ENCODE results near the gene PKD2. TPM values are rescaled to one million over a fixed set of nuclear protein-coding genes. Genes with fewer than 3 reads are reported as not detected.
A peak's percentile ranks its signal among the peaks of the same experiment; 100 is the strongest.
"Not testable (repeated sequence)": the region's sequence is repeated elsewhere in the genome, so short reads cannot be mapped to it uniquely, and the experiment has no call there.

The PKD2 gene
- total RNA-seq, 1 experiment from 2014 or later: 17.6 TPM

- no peak overlapping the region for H3K27ac ChIP-seq (ENCODE audit: low read length)
- H3K9ac ChIP-seq (ENCODE audit: low read length): no peak overlapping the region
- no peaks in the 10 kb centered on the region for H3K9me3 ChIP-seq (ENCODE audit: low read length)
- H3K27me3 ChIP-seq (ENCODE audit: low read length): no peaks in the 10 kb centered on the region
- no peaks in the 10 kb centered on the region for H3K36me3 ChIP-seq (ENCODE audit: insufficient read depth, low read length)
- H3K4me2 ChIP-seq (ENCODE audit: low read depth, low read length, poor library complexity, severe bottlenecking): no peak overlapping the region
- no peak overlapping the region for H2AFZ ChIP-seq (ENCODE audit: low read length)
- DNase-seq: no peak
- no peaks in the 10 kb centered on the region for H4K20me1 ChIP-seq (ENCODE audit: insufficient read depth, low read depth, low read length)
- no peaks in the 10 kb centered on the region for H3K4me1 ChIP-seq (ENCODE audit: low read length)
- H3K4me3 ChIP-seq (ENCODE audit: low read length): no peak overlapping the region
- H3K79me2 ChIP-seq (ENCODE audit: low read length): no peaks in the 10 kb centered on the region
- no peaks in the 10 kb centered on the region for H3K9me2 ChIP-seq (replicated peaks; ENCODE audit: insufficient read depth, low read length)
Observed at GRCh38 chr4:87982446-87983010, 24.9 kb upstream of the PKD2 start.

DNA sequence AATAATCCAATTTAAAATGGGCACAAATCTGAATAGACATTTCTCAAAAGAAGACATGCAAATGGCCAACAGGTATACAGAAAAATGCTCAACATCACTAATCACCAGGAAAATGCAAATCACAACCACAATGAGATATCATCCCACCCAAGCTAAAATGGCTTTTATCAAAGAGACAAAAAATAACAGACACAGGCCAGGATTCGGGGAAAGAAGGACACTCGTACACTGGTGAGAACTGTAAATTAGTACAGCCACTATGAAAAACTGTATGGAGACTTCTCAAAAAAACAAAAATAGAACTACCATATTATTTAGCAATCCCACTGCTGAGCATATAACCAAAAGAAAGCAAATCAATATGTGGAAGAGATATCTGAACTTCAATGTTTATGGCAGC, 23.4 kb upstream of the PKD2 start:
- H3K79me2 ChIP-seq (ENCODE audit: low read length): no peaks in the 10 kb centered on the region
- H2AFZ ChIP-seq (ENCODE audit: low read length): no peak overlapping the region
- H3K4me3 ChIP-seq (ENCODE audit: low read length): no peak overlapping the region
- H3K9me2 ChIP-seq (replicated peaks; ENCODE audit: insufficient read depth, low read length): no peaks in the 10 kb centered on the region
- H4K20me1 ChIP-seq (ENCODE audit: insufficient read depth, low read depth, low read length): no peaks in the 10 kb centered on the region
- no peak overlapping the region for H3K9ac ChIP-seq (ENCODE audit: low read length)
- H3K4me2 ChIP-seq (ENCODE audit: low read depth, low read length, poor library complexity, severe bottlenecking): no peak overlapping the region
- no peaks in the 10 kb centered on the region for H3K9me3 ChIP-seq (ENCODE audit: low read length)
- no peak for DNase-seq
- no peaks in the 10 kb centered on the region for H3K36me3 ChIP-seq (ENCODE audit: insufficient read depth, low read length)
- H3K27me3 ChIP-seq (ENCODE audit: low read length): no peaks in the 10 kb centered on the region
- H3K27ac ChIP-seq (ENCODE audit: low read length): no peak overlapping the region
- no peaks in the 10 kb centered on the region for H3K4me1 ChIP-seq (ENCODE audit: low read length)

DNA sequence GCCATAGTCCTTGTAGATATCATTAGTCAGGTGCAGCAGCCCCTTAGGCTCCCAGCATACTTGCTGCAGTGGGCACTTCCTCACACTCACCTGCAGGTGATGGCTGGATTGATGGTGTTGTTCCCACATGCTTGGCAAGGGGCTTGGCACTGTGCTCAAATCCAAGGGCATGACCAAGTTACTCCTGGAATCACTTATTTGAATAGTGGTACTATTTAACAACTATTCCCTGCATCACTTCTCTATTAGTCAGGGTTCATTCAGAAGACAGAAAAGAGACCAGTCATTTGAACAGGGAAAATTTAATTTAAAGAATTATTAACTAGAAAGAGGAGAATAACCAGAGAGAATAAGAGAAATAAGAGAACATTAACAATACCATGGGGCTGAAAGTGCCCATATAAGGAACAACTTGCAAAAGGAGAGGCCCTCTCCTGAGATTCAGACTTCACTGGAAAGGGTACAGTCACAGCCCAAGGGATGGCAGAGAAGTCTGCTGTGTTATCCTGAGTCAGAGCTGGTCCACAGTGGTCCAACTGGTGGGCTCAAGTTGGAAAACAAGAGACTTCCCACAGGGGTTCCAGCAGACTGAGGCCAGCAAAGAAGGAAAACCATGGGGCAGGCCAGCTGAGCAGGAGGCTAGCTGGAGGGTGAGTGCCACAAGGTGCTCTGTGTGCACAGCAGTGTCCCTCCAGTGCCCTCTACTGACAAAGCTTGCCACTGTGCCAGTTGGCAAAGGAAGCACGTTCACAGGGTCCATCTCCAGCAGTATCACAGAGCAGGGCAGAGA, 22.1 kb upstream of the PKD2 start:
- H3K36me3 ChIP-seq (ENCODE audit: insufficient read depth, low read length): no peaks in the 10 kb centered on the region
- no peaks in the 10 kb centered on the region for H3K9me2 ChIP-seq (replicated peaks; ENCODE audit: insufficient read depth, low read length)
- peak; percentile 78 for DNase-seq
- H3K4me3 ChIP-seq (ENCODE audit: low read length): no peak overlapping the region
- no peak overlapping the region for H3K27ac ChIP-seq (ENCODE audit: low read length)
- no peaks in the 10 kb centered on the region for H3K4me1 ChIP-seq (ENCODE audit: low read length)
- no peak overlapping the region for H2AFZ ChIP-seq (ENCODE audit: low read length)
- no peaks in the 10 kb centered on the region for H3K27me3 ChIP-seq (ENCODE audit: low read length)
- H4K20me1 ChIP-seq (ENCODE audit: insufficient read depth, low read depth, low read length): no peaks in the 10 kb centered on the region
- H3K79me2 ChIP-seq (ENCODE audit: low read length): no peaks in the 10 kb centered on the region
- no peak overlapping the region for H3K9ac ChIP-seq (ENCODE audit: low read length)
- H3K9me3 ChIP-seq (ENCODE audit: low read length): no peaks in the 10 kb centered on the region
- H3K4me2 ChIP-seq (ENCODE audit: low read depth, low read length, poor library complexity, severe bottlenecking): no peak overlapping the region

- Histone ChIP-seq H3K79me2 (ENCODE audit: low read length) (no peaks in the 10 kb centered on the region), H4K20me1 (ENCODE audit: insufficient read depth, low read depth, low read length) (no peaks in the 10 kb centered on the region), H3K9ac (ENCODE audit: low read length) (no peak overlapping the region), H3K4me3 (ENCODE audit: low read length) (no peak overlapping the region), H3K27ac (ENCODE audit: low read length) (no peak overlapping the region), H3K27me3 (ENCODE audit: low read length) (no peaks in the 10 kb centered on the region), H3K4me2 (ENCODE audit: low read depth, low read length, poor library complexity, severe bottlenecking) (no peak overlapping the region), H3K36me3 (ENCODE audit: insufficient read depth, low read length) (no peaks in the 10 kb centered on the region), H3K9me3 (ENCODE audit: low read length) (no peaks in the 10 kb centered on the region), H3K9me2 (replicated peaks; ENCODE audit: insufficient read depth, low read length) (no peaks in the 10 kb centered on the region), H2AFZ (ENCODE audit: low read length) (no peak overlapping the region), H3K4me1 (ENCODE audit: low read length) (no peaks in the 10 kb centered on the region)
- no peak for DNase-seq
Observed at GRCh38 chr4:87985887-87986200, 21.6 kb upstream of the PKD2 start.

- Histone ChIP-seq H3K79me2 (ENCODE audit: low read length) (no peaks in the 10 kb centered on the region), H3K27ac (ENCODE audit: low read length) (no peak overlapping the region), H3K9me3 (ENCODE audit: low read length) (no peaks in the 10 kb centered on the region), H3K4me3 (ENCODE audit: low read length) (no peak overlapping the region), H3K9me2 (replicated peaks; ENCODE audit: insufficient read depth, low read length) (no peaks in the 10 kb centered on the region), H3K4me2 (ENCODE audit: low read depth, low read length, poor library complexity, severe bottlenecking) (no peak overlapping the region), H2AFZ (ENCODE audit: low read length) (no peak overlapping the region), H3K9ac (ENCODE audit: low read length) (no peak overlapping the region), H4K20me1 (ENCODE audit: insufficient read depth, low read depth, low read length) (no peaks in the 10 kb centered on the region), H3K4me1 (ENCODE audit: low read length) (no peaks in the 10 kb centered on the region), H3K36me3 (ENCODE audit: insufficient read depth, low read length) (no peaks in the 10 kb centered on the region), H3K27me3 (ENCODE audit: low read length) (no peaks in the 10 kb centered on the region)
- DNase-seq: no peak
Observed at GRCh38 chr4:87986508-87986907, 20.9 kb upstream of the PKD2 start.

DNA sequence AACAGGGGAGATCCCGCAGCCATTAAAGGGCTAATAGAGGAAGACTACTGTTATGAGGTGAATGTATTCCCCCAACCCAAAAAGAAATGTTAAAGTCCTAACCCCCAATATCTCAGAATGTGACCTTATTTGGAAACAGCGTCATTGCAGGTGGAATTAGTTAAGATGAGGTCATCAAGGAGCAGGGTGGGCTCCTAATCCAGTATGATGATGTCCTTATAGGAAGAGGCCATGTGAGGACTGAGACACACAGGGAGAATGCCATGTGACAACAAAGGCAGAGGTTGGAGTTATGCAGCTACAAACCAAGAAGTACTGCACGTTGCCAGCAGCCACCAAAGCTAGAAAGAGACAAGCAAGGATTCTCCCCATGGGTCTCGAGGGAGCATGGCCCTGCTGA, 17.7 kb upstream of the PKD2 start:
- no peak overlapping the region for H3K9ac ChIP-seq (ENCODE audit: low read length)
- no peak overlapping the region for H3K4me3 ChIP-seq (ENCODE audit: low read length)
- H3K9me3 ChIP-seq (ENCODE audit: low read length): no peaks in the 10 kb centered on the region
- no peaks in the 10 kb centered on the region for H3K36me3 ChIP-seq (ENCODE audit: insufficient read depth, low read length)
- H3K4me2 ChIP-seq (ENCODE audit: low read depth, low read length, poor library complexity, severe bottlenecking): no peak overlapping the region
- H2AFZ ChIP-seq (ENCODE audit: low read length): no peak overlapping the region
- H4K20me1 ChIP-seq (ENCODE audit: insufficient read depth, low read depth, low read length): no peaks in the 10 kb centered on the region
- H3K27me3 ChIP-seq (ENCODE audit: low read length): no peaks in the 10 kb centered on the region
- no peak for DNase-seq
- no peaks in the 10 kb centered on the region for H3K79me2 ChIP-seq (ENCODE audit: low read length)
- no peak overlapping the region for H3K27ac ChIP-seq (ENCODE audit: low read length)
- no peaks in the 10 kb centered on the region for H3K4me1 ChIP-seq (ENCODE audit: low read length)
- no peaks in the 10 kb centered on the region for H3K9me2 ChIP-seq (replicated peaks; ENCODE audit: insufficient read depth, low read length)

- Histone ChIP-seq H3K9ac (ENCODE audit: low read length) (no peak overlapping the region), H3K79me2 (ENCODE audit: low read length) (no peaks in the 10 kb centered on the region), H3K9me2 (replicated peaks; ENCODE audit: insufficient read depth, low read length) (no peaks in the 10 kb centered on the region), H4K20me1 (ENCODE audit: insufficient read depth, low read depth, low read length) (no peaks in the 10 kb centered on the region), H3K4me2 (ENCODE audit: low read depth, low read length, poor library complexity, severe bottlenecking) (no peak overlapping the region), H2AFZ (ENCODE audit: low read length) (no peak overlapping the region), H3K4me3 (ENCODE audit: low read length) (no peak overlapping the region), H3K27ac (ENCODE audit: low read length) (no peak overlapping the region), H3K4me1 (ENCODE audit: low read length) (no peaks in the 10 kb centered on the region), H3K36me3 (ENCODE audit: insufficient read depth, low read length) (no peaks in the 10 kb centered on the region), H3K9me3 (ENCODE audit: low read length) (no peaks in the 10 kb centered on the region), H3K27me3 (ENCODE audit: low read length) (no peaks in the 10 kb centered on the region)
- DNase-seq: no peak
Observed at GRCh38 chr4:87995435-87995834, 12.0 kb upstream of the PKD2 start.

- DNase-seq; H3K9me2 ChIP-seq (replicated peaks; ENCODE audit: insufficient read depth, low read length); H3K27me3 ChIP-seq (ENCODE audit: low read length); H3K9ac ChIP-seq (ENCODE audit: low read length); H3K36me3 ChIP-seq (ENCODE audit: insufficient read depth, low read length); H3K4me2 ChIP-seq (ENCODE audit: low read depth, low read length, poor library complexity, severe bottlenecking); H3K9me3 ChIP-seq (ENCODE audit: low read length); H4K20me1 ChIP-seq (ENCODE audit: insufficient read depth, low read depth, low read length); H3K79me2 ChIP-seq (ENCODE audit: low read length); H3K4me1 ChIP-seq (ENCODE audit: low read length); H3K4me3 ChIP-seq (ENCODE audit: low read length); H2AFZ ChIP-seq (ENCODE audit: low read length); H3K27ac ChIP-seq (ENCODE audit: low read length): not testable (repeated sequence)
Observed at GRCh38 chr4:87999191-87999691, 8.2 kb upstream of the PKD2 start.
